Right lobe of liver (tissue), 6 donors: ENCODE results near the gene DUS2. TPM values are rescaled to one million over a fixed set of nuclear protein-coding genes. Genes with fewer than 3 reads are reported as not detected.

Experiments used
- ATAC-seq, 4 donors: fragments of 200-7000 bp; cut with Tn5 transposase; one replicate each; pipeline ENCODE4 v1.9.1; 2020; ENCODE audit warnings: mild to moderate bottlenecking in 4 of 4, moderate library complexity in 4 of 4
- DNase-seq, 3 donors: peaks; one replicate each; pipeline ENCODE4 v3.0.0-alpha.2; 2020
- H3K27ac ChIP-seq, 3 donors: fragments of 200-600 bp; one replicate each; pipeline ENCODE4 v1.8.0; 2022
- H3K27me3 ChIP-seq, 2 donors: fragments of 200-600 bp; one replicate each; pipeline ENCODE4 v1.8.0; 2022
- H3K36me3 ChIP-seq, 4 donors: fragments of 200-600 bp; sonication (generic) in 1 of 4; one replicate each; pipeline versions ENCODE4 v1.5.1 to v1.8.0; 2017 to 2022; ENCODE audit warnings: control low read depth in 1 of 4
- H3K4me1 ChIP-seq, 4 donors: fragments of 200-600 bp; sonication (generic) in 1 of 4; one replicate each; pipeline versions ENCODE4 v1.5.1 to v1.8.0; 2017 to 2022; ENCODE audit warnings: control low read depth in 1 of 4
- H3K4me3 ChIP-seq, 3 donors: fragments of 200-600 bp; one replicate each; pipeline ENCODE4 v1.8.0; 2022
- H3K9me3 ChIP-seq, 4 donors: fragments of 200-600 bp; sonication (generic) in 1 of 4; one replicate each; pipeline versions ENCODE4 v1.5.1 to v1.8.0; 2017 to 2022; ENCODE audit warnings: control low read depth in 1 of 4
- CTCF ChIP-seq, 4 donors: fragments of 200-600 bp in 3 of 4; fragments of 450-650 bp in 1 of 4; IDR thresholded peaks; one replicate each; pipeline versions ENCODE4 v1.5.1 to v1.8.0; 2016 to 2022; ENCODE audit warnings: antibody characterized with exemption in 4 of 4, mild to moderate bottlenecking in 2 of 4
- POLR2A ChIP-seq: fragments of 450-650 bp; IDR thresholded peaks from one replicate; pipeline ENCODE4 v1.6.1; 2017; ENCODE audit warnings: antibody characterized with exemption, mild to moderate bottlenecking
- WGBS: methylation state at CpG from one replicate; pipeline ENCODE4 v1.1.6; 2018; ENCODE audit warnings: low coverage, low lambda C conversion rate; ENCODE audit not compliant: insufficient coverage; ENCODE audit errors: missing lambda C conversion rate; 5-methylcytosine and 5-hydroxymethylcytosine counted together
- intact Hi-C, 2 donors: fragments of 100-400 bp; cut with DNase I; formaldehyde crosslinking; loops; one replicate each; pipeline versions ENCODE4 v1.11.2 to v1.14.1; 2022
- total RNA-seq, 6 experiments: library from RNA; depleted of rRNA in 2 of 6; stranded (reverse); fragments of >200 nt in 2 of 6; fragmentation: NEBNext Ultra II Directional in 3 of 6; extraction: Animal tissue kit (Norgen Biotek cat#: 25700) in 3 of 6; gene quantifications; one replicate each; pipeline versions ENCODE4 v1.1.0 to v1.2.4, GENCODE V29; 2016 to 2023
- donor health status: DM: no; HTN: yes; CAD: no.
- donor health status: DM: no; HTN: no; CAD: no.
- donor health status: DM: no; HTN: no; CAD: no.
- donor health status: DM: no; HTN: yes; CAD: no.
- donor health status: DM: no; HTN: yes; CAD: no.

The DUS2 gene
- total RNA-seq, 6 experiments from 2014 or later = 7.9 to 16.4 (median 9.2) TPM

GRCh38 chr16:67987460-67988160, 35.5 kb upstream of the DUS2 start:
- ATAC-seq (peak; percentile 58 to 73 (median 68)), DNase-seq (no peak)
- TF ChIP-seq POLR2A = no peak
- no peak for TF ChIP-seq CTCF (IDR thresholded peaks at IDR 0.05)
- H3K4me3 ChIP-seq = no peak overlapping the region
- no peaks in the 10 kb centered on the region for H3K36me3 ChIP-seq
- whole genome bisulfite sequencing = 66% methylated on average over 5 of the region's 11 CpGs
- peak overlapping the region in 2 of 3 donors; percentile 33 to 56 for H3K27ac ChIP-seq
- no peaks in the 10 kb centered on the region for H3K4me1 ChIP-seq
- intact Hi-C loops = no loop called here
- H3K27me3 ChIP-seq = no peaks in the 10 kb centered on the region
- H3K9me3 ChIP-seq = no peaks in the 10 kb centered on the region

- DNase-seq (no peak), ATAC-seq (no peak)
- no peaks in the 10 kb centered on the region for H3K9me3 ChIP-seq
- H3K4me1 ChIP-seq = peaks cover 0 to 7% (median 0%) of the 10 kb centered on the region in 4 donors
- no peaks in the 10 kb centered on the region for H3K36me3 ChIP-seq
- no peak for TF ChIP-seq POLR2A
- TF ChIP-seq CTCF (IDR thresholded peaks at IDR 0.05) = no peak
- no peaks in the 10 kb centered on the region for H3K27me3 ChIP-seq
- WGBS = 53% methylated on average over 3 of the region's 3 CpGs
- H3K27ac ChIP-seq = no peak overlapping the region
- no peak overlapping the region for H3K4me3 ChIP-seq
- intact Hi-C loops = no loop called here
These were observed 34.4 kb upstream of the DUS2 start for GRCh38 chr16:67988675-67989074.

- intact Hi-C loops = no loop called here
- no peak overlapping the region for H3K27ac ChIP-seq
- TF ChIP-seq CTCF (IDR thresholded peaks at IDR 0.05) (no peak), POLR2A (no peak)
- ATAC-seq (no peak), DNase-seq (no peak)
- no CpG with 5 or more reads among the region's 8 CpGs for WGBS
- no peak overlapping the region for H3K4me3 ChIP-seq
- H3K36me3 ChIP-seq = no peaks in the 10 kb centered on the region
- peaks cover 0 to 7% (median 0%) of the 10 kb centered on the region in 4 donors for H3K4me1 ChIP-seq
- no peaks in the 10 kb centered on the region for H3K9me3 ChIP-seq
- no peaks in the 10 kb centered on the region for H3K27me3 ChIP-seq
These were observed 33.6 kb upstream of the DUS2 start for GRCh38 chr16:67989322-67990017.

GRCh38 chr16:67990018-67990386, 33.1 kb upstream of the DUS2 start:
- Histone ChIP-seq H3K36me3 (no peaks in the 10 kb centered on the region), H3K9me3 (no peaks in the 10 kb centered on the region), H3K27ac (no peak overlapping the region), H3K4me3 (no peak overlapping the region), H3K27me3 (no peaks in the 10 kb centered on the region), H3K4me1 (peaks cover 0 to 7% (median 0%) of the 10 kb centered on the region in 4 donors)
- TF ChIP-seq CTCF (IDR thresholded peaks at IDR 0.05) = no peak
- no peak for TF ChIP-seq POLR2A
- intact Hi-C loops = no loop called here
- no peak for ATAC-seq
- no peak for DNase-seq
- WGBS = no CpG with 5 or more reads among the region's 6 CpGs
